ENCODE measurements around the gene NDOR1. TPM values are rescaled to one million over a fixed set of nuclear protein-coding genes. Genes with fewer than 3 reads are reported as not detected.

Gene NDOR1
- total RNA-seq, 4 donors from 2014 or later: 9.4 to 20.1 (median 14.3) TPM

DNA sequence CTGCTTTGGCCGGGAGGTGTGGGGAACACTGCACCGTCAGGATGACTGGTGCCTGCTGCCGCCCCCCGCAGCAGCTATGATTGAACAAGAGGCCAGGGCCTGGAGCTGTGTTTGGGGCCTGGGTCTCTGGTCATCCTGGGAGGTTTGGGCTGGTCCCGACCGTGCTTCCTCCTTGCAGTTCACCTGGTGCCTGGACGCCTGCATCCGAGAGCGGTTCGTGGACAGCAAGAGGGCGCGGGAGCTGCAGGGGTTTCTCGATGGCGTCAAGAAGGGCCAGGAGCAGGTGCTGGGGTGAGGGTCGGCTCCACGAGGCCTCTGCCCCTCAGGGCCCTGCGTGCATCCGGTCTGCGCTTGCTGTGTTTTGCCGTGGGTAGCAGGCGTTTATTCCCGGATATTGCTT, 58.6 kb downstream of the NDOR1 start:
- 91 to 95% methylated on average over 22 of the region's 22 CpGs for WGBS, 2 donors
- Histone ChIP-seq H3K4me3 (no peak overlapping the region), H3K4me1 (peaks cover 0 to 4% (median 2%) of the 10 kb centered on the region in 4 donors), H3K36me3 (peaks cover 0 to 74% (median 11%) of the 10 kb centered on the region in 3 donors), H3K27ac (no peak overlapping the region), H3K9me3 (no peaks in the 10 kb centered on the region), H3K27me3 (no peaks in the 10 kb centered on the region)
- DNase-seq (ENCODE audit: low spot score in 2 of 2): no peak
- TF ChIP-seq POLR2A (IDR thresholded peaks at IDR 0.05): no peak
- TF ChIP-seq, protein P1, sequence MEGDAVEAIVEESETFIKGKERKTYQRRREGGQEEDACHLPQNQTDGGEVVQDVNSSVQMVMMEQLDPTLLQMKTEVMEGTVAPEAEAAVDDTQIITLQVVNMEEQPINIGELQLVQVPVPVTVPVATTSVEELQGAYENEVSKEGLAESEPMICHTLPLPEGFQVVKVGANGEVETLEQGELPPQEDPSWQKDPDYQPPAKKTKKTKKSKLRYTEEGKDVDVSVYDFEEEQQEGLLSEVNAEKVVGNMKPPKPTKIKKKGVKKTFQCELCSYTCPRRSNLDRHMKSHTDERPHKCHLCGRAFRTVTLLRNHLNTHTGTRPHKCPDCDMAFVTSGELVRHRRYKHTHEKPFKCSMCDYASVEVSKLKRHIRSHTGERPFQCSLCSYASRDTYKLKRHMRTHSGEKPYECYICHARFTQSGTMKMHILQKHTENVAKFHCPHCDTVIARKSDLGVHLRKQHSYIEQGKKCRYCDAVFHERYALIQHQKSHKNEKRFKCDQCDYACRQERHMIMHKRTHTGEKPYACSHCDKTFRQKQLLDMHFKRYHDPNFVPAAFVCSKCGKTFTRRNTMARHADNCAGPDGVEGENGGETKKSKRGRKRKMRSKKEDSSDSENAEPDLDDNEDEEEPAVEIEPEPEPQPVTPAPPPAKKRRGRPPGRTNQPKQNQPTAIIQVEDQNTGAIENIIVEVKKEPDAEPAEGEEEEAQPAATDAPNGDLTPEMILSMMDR (IDR thresholded peaks at IDR 0.05): no peak
- no peak for TF ChIP-seq EP300 (IDR thresholded peaks at IDR 0.05)

- no peak for DNase-seq (ENCODE audit: low spot score in 2 of 2)
- H3K36me3 ChIP-seq: peaks cover 0 to 83% (median 11%) of the 10 kb centered on the region in 3 donors
- H3K4me3 ChIP-seq: no peak overlapping the region
- no peaks in the 10 kb centered on the region for H3K9me3 ChIP-seq
- TF ChIP-seq, protein P1 (IDR thresholded peaks at IDR 0.05): no peak
- TF ChIP-seq POLR2A (IDR thresholded peaks at IDR 0.05) (no peak), EP300 (IDR thresholded peaks at IDR 0.05) (no peak)
- H3K27me3 ChIP-seq: no peaks in the 10 kb centered on the region
- H3K4me1 ChIP-seq: peaks cover 0 to 11% (median 3%) of the 10 kb centered on the region in 4 donors
- no peak overlapping the region for H3K27ac ChIP-seq
- WGBS, 2 donors: 90 to 94% methylated on average over 23 to 27 of the region's 29 CpGs
Measured at GRCh38 chr9:137265496-137266161, 60.1 kb downstream of the NDOR1 start.

DNA sequence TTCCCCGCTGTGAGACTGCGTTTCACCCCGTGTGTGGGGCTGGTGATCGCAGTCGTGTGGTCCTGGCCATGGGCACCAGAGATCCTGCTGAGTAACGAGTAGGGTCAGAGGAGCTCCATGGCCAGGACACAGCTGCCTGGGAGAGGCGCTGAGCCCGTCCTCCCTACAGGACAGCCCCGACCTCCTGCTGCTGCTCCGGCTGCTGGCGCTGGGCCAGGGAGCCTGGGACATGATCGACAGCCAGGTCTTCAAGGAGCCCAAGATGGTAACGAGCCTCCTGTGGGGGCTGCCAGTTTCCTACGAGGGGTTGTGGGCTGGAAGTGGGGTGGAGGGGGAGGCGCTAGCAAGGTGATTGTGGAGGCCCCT, 60.6 kb downstream of the NDOR1 start:
- Histone ChIP-seq H3K9me3 (no peaks in the 10 kb centered on the region), H3K4me1 (peaks cover 0 to 11% (median 3%) of the 10 kb centered on the region in 4 donors), H3K27ac (no peak overlapping the region), H3K4me3 (no peak overlapping the region), H3K36me3 (peaks cover 0 to 86% (median 11%) of the 10 kb centered on the region in 3 donors), H3K27me3 (no peaks in the 10 kb centered on the region)
- WGBS, 2 donors: 77 to 86% methylated on average over 9 to 10 of the region's 15 CpGs
- DNase-seq (ENCODE audit: low spot score in 2 of 2): no peak
- TF ChIP-seq EP300 (IDR thresholded peaks at IDR 0.05) (no peak), POLR2A (IDR thresholded peaks at IDR 0.05) (no peak)
- TF ChIP-seq, protein P1 (IDR thresholded peaks at IDR 0.05): no peak

Small RNA genes lying within 50 kb of the gene (small RNA-seq; reads per million reads assigned to genes)
- not detected for gene MIR3621

Other genes with a start within 250 kb of the NDOR1 start
- gene PTGDS, start 228.2 kb upstream of the NDOR1 start, total RNA-seq: 1,000 to 10,000 TPM; 1,059 to 8,972 (median 6,550) TPM
- 10 to 100 TPM; 14.7 to 86.3 (median 64.3) TPM for gene LCNL1, start 222.7 kb upstream of the NDOR1 start, total RNA-seq
- 100 to 1,000 TPM in 1 of 4 donors, 10 to 100 TPM in 3; 65.7 to 142 (median 68.9) TPM for gene PAXX, start 213.3 kb upstream of the NDOR1 start, total RNA-seq
- gene CLIC3, start 209.1 kb upstream of the NDOR1 start, total RNA-seq: 100 to 1,000 TPM in 1 of 4 donors, 10 to 100 TPM in 2, 1 to 10 TPM in 1; 1.2 to 120 (median 38.0) TPM
- 100 to 1,000 TPM; 136 to 291 (median 196) TPM for gene ABCA2, start 177.5 kb upstream of the NDOR1 start, total RNA-seq
- under 1 TPM in 1 of 4 donors, not detected in 3; 0.60 TPM for gene FUT7, start 173.6 kb upstream of the NDOR1 start, total RNA-seq
- gene NPDC1, start 159.5 kb upstream of the NDOR1 start, total RNA-seq: 100 to 1,000 TPM in 3 of 4 donors, 10 to 100 TPM in 1; 80.6 to 269 (median 182) TPM
- 10 to 100 TPM in 3 of 4 donors, 1 to 10 TPM in 1; 7.0 to 21.0 (median 18.1) TPM for gene ENTPD2, start 151.6 kb upstream of the NDOR1 start, total RNA-seq
- gene SAPCD2, start 135.1 kb upstream of the NDOR1 start, total RNA-seq: under 1 TPM in 2 of 4 donors, not detected in 2; 0.22 to 0.90 TPM
- 10 to 100 TPM in 2 of 4 donors, 1 to 10 TPM in 2; 8.1 to 20.7 (median 12.3) TPM for gene UAP1L1, start 128.2 kb upstream of the NDOR1 start, total RNA-seq
- 10 to 100 TPM; 47.3 to 58.1 (median 52.1) TPM for gene MAN1B1, start 118.7 kb upstream of the NDOR1 start, total RNA-seq
- gene DPP7, start 91.0 kb upstream of the NDOR1 start, total RNA-seq: 100 to 1,000 TPM in 3 of 4 donors, 10 to 100 TPM in 1; 74.7 to 272 (median 145) TPM
- under 1 TPM in 1 of 4 donors, not detected in 3; 0.21 TPM for gene GRIN1, start 66.5 kb upstream of the NDOR1 start, total RNA-seq
- not detected for gene LRRC26, start 35.6 kb upstream of the NDOR1 start, total RNA-seq
- gene TMEM210, start 33.6 kb upstream of the NDOR1 start, total RNA-seq: not detected
- gene ANAPC2, start 17.1 kb upstream of the NDOR1 start, total RNA-seq: 10 to 100 TPM; 41.6 to 73.0 (median 58.9) TPM
- 10 to 100 TPM; 37.3 to 73.9 (median 53.5) TPM for gene SSNA1, start 17.0 kb upstream of the NDOR1 start, total RNA-seq
- 10 to 100 TPM in 1 of 4 donors, 1 to 10 TPM in 3; 6.8 to 12.3 (median 8.9) TPM for gene TPRN, start 5.0 kb upstream of the NDOR1 start, total RNA-seq
- 10 to 100 TPM; 23.1 to 47.9 (median 30.0) TPM for gene TMEM203, start 52 bp upstream of the NDOR1 start, total RNA-seq
- 1 to 10 TPM in 3 of 4 donors, under 1 TPM in 1; 0.63 to 8.1 (median 1.5) TPM for gene RNF208, start 16.5 kb downstream of the NDOR1 start, total RNA-seq
- gene CYSRT1, start 19.5 kb downstream of the NDOR1 start, total RNA-seq: not detected
- not detected for gene RNF224, start 21.8 kb downstream of the NDOR1 start, total RNA-seq
- not detected for gene SLC34A3, start 25.2 kb downstream of the NDOR1 start, total RNA-seq
- 100 to 1,000 TPM; 102 to 190 (median 161) TPM for gene TUBB4B, start 35.6 kb downstream of the NDOR1 start, total RNA-seq
- not detected for gene STPG3, start 45.6 kb downstream of the NDOR1 start, total RNA-seq
- gene NELFB, start 49.6 kb downstream of the NDOR1 start, total RNA-seq: 10 to 100 TPM; 29.7 to 52.0 (median 38.7) TPM
- gene TOR4A, start 72.0 kb downstream of the NDOR1 start, total RNA-seq: 10 to 100 TPM in 1 of 4 donors, 1 to 10 TPM in 3; 3.3 to 11.4 (median 4.3) TPM
- 10 to 100 TPM in 1 of 4 donors, 1 to 10 TPM in 3; 3.1 to 13.5 (median 3.9) TPM for gene NRARP, start 96.6 kb downstream of the NDOR1 start, total RNA-seq
- gene EXD3, start 217.5 kb downstream of the NDOR1 start, total RNA-seq: 10 to 100 TPM; 27.6 to 99.9 (median 55.2) TPM
- 10 to 100 TPM in 2 of 4 donors, 1 to 10 TPM in 2; 6.3 to 11.4 (median 10.1) TPM for gene NOXA1, start 217.7 kb downstream of the NDOR1 start, total RNA-seq
- gene ENTPD8, start 235.7 kb downstream of the NDOR1 start, total RNA-seq: not detected